NB4 (cell line): ENCODE results near the gene TBC1D23.
"Not testable (repeated sequence)": the region's sequence is repeated elsewhere in the genome, so short reads cannot be mapped to it uniquely, and the experiment has no call there.

Experiments
- DNase-seq: peaks from one replicate; pipeline ENCODE4 v3.0.0; 2010; ENCODE audit warnings: low read depth
- H3K4me3 ChIP-seq: one replicate; pipeline ENCODE4 v1.5.1; 2011; ENCODE audit warnings: mild to moderate bottlenecking, low read depth, low read length, moderate library complexity
- MYC ChIP-seq: IDR thresholded peaks from 2 replicates; pipeline ENCODE4 v1.6.1; 2011; ENCODE audit warnings: low read depth, low read length
- POLR2A ChIP-seq: IDR thresholded peaks from 2 replicates; pipeline ENCODE4 v1.6.1; 2011; ENCODE audit warnings: mild to moderate bottlenecking; ENCODE audit not compliant: insufficient read length; ENCODE audit errors: extremely low read depth
- TF ChIP-seq, protein P1 (sequence below): IDR thresholded peaks from one replicate; pipeline ENCODE4 v1.5.1; 2012; ENCODE audit warnings: low read depth, low read length
- TF ChIP-seq, protein P2 (sequence below): IDR thresholded peaks from 2 replicates; pipeline ENCODE4 v1.6.1; 2011; ENCODE audit warnings: low read depth, low read length

Gene TBC1D23

GRCh38 chr3:100271522-100271921, 10.7 kb downstream of the TBC1D23 start:
- DNase-seq, result no peak
- H3K4me3 ChIP-seq, result no peak overlapping the region
- TF ChIP-seq POLR2A (no peak), MYC (no peak)
- TF ChIP-seq, protein P1, sequence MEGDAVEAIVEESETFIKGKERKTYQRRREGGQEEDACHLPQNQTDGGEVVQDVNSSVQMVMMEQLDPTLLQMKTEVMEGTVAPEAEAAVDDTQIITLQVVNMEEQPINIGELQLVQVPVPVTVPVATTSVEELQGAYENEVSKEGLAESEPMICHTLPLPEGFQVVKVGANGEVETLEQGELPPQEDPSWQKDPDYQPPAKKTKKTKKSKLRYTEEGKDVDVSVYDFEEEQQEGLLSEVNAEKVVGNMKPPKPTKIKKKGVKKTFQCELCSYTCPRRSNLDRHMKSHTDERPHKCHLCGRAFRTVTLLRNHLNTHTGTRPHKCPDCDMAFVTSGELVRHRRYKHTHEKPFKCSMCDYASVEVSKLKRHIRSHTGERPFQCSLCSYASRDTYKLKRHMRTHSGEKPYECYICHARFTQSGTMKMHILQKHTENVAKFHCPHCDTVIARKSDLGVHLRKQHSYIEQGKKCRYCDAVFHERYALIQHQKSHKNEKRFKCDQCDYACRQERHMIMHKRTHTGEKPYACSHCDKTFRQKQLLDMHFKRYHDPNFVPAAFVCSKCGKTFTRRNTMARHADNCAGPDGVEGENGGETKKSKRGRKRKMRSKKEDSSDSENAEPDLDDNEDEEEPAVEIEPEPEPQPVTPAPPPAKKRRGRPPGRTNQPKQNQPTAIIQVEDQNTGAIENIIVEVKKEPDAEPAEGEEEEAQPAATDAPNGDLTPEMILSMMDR, result no peak
- TF ChIP-seq, protein P2, sequence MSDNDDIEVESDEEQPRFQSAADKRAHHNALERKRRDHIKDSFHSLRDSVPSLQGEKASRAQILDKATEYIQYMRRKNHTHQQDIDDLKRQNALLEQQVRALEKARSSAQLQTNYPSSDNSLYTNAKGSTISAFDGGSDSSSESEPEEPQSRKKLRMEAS, result no peak

GRCh38 chr3:100272797-100273611, 12.2 kb downstream of the TBC1D23 start:
- not testable (repeated sequence) for H3K4me3 ChIP-seq, DNase-seq

- DNase-seq, result no peak
- H3K4me3 ChIP-seq, result no peak overlapping the region
- TF ChIP-seq, protein P1, result no peak
- TF ChIP-seq, protein P2, result no peak
- TF ChIP-seq MYC (no peak), POLR2A (no peak)
Observed at GRCh38 chr3:100274361-100274760, 13.6 kb downstream of the TBC1D23 start.

DNA sequence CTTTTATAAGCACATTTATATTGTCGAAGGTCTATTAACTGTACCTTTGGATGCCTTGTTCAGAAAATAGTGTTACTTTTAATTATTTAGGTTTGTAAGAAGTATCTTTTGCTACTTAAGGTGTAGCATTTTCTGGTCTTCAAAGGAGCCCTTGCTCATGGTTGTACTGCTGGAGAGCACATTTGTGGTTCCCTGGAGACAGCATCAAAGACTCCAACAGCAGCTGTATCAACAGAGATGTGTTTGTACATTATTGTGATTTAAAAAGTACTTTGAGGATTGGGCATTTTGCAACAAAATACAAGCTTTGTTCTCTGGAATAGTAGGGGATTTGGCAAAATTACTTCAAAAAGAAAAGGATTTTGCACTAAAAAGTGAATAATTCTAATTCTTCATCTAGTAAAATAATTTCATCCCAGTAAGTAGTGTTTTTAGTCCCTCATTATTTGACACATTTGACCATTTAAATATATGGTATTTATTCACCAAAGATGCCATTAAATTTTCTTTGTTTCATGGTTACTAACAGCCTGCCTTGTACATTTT, 16.5 kb downstream of the TBC1D23 start:
- no peak for DNase-seq
- no peak overlapping the region for H3K4me3 ChIP-seq
- TF ChIP-seq POLR2A (no peak), MYC (no peak)
- TF ChIP-seq, protein P1, result no peak
- TF ChIP-seq, protein P2, result no peak

GRCh38 chr3:100278910-100279309, 18.1 kb downstream of the TBC1D23 start:
- DNase-seq, result no peak
- TF ChIP-seq, protein P1, result no peak
- TF ChIP-seq, protein P2, result no peak
- no peak for TF ChIP-seq POLR2A
- TF ChIP-seq MYC, result no peak
- H3K4me3 ChIP-seq, result no peak overlapping the region

- H3K4me3 ChIP-seq, result no peak overlapping the region
Observed at GRCh38 chr3:100288288-100288894, 27.6 kb downstream of the TBC1D23 start.

More at GRCh38 chr3:100288288-100288894, 27.6 kb downstream of the TBC1D23 start:
- DNase-seq, result no peak
- TF ChIP-seq POLR2A, result no peak
